HG02884 (cell line): ENCODE results near the gene F11.
"Not testable (repeated sequence)": the region's sequence is repeated elsewhere in the genome, so short reads cannot be mapped to it uniquely, and the experiment has no call there.

Source experiments
- ATAC-seq: cut with Tn5 transposase; IDR thresholded peaks from one replicate; pipeline ENCODE4 v1.9.1; 2021; ENCODE audit warnings: mild to moderate bottlenecking, moderate library complexity; ENCODE audit not compliant: unreplicated experiment

Gene F11

DNA sequence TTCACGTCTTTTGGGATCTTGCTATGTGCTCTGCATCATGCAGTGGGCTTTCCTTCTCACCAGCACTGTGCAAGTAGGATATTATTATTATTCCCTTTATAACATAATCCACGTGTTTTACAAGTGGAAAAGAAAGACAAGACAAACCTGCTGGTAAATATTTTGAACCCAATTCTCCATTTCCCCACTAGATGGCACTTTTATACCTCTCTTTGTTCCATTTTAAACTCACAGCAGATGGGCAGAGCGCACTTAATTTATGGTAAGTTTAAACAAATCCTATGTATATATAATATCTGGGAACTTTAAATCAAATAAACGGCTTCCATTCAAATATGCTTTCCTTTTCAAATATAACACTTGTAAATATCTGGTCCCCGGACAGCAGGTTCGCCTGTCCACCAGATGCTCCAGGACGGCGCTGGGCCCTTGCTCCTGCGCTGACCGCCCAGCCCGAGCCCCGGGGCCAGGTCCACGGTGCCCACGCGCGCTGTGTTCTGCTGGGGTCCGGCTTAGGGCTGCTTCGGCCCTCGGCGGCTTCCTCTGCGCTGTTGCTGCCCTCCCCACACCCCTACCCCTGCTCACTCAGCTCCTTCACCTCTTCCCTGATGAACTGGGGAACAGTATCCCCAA lies 31.1 kb downstream of the F11 start:
- ATAC-seq, result no peak

- ATAC-seq, result no peak
These were observed 32.1 kb downstream of the F11 start for GRCh38 chr4:186298031-186298647.

DNA sequence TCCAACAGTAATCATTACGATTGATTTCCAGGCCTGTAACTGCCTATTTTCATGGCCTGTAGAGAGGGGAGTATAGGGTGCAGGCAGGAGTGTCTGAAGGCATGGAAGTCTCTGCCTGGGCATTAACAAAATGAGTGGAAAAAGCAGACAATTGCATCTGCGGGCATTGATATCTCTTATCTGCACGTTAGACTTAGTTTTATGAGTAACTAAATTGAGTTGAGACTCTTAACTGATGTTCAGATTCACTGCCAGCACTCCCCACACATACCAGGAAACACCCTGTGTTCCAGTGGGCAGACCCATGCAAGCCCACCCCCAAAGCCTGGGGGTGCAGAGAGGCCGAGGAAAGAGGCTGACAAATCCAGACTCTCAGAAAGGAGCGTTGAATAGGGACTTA lies 33.3 kb downstream of the F11 start:
- ATAC-seq, result no peak

DNA sequence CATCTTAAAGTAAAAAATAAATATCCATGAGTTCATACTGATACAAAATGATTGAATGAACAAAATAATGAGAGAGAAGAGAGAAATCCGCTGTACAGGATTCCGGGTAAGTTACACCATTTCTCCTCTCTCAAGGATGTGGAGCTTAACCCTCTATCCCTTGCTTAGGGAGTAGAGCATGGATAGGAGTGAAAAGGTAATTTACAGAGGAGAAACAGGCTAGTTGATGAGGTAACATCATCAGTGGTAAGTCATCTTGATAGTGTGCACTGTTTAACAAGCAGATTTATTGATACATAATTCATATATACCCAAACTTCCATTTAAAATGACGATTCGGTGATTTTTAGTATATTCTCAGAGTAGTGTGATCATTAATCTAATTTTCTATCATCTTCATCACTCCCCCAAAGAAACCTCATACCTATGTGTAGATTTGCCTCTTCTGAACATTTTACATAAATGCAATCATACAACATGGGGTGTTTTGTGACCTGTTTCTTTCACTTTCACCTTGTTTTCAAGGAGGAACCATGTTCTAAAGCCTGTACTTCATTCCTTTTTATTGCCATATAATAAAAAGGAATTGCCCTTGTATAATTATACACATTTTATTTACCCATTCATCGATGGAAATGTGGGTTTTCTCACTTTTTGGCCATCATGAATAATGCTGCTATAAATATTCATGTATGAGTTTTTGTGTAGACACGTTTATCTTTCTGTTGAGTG lies 34.8 kb downstream of the F11 start:
- ATAC-seq, result no peak

DNA sequence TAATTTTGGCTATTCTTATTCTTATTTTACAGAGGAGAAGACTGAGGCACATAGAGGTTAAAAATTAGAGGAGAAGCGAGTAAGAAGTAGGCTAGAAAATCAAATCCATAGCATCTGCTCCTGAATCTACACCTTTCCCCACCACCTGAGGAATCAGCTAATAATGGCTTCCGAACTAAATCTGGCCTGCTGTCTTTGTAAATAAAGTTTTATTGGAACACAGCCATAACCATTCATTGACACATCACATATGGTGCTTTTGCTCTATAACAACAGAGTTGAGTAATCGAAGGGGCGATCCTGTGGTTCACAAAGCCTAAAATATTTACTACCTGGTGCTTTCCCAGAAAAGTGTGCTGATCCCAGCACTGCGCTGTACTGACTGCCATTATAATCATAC lies 38.2 kb downstream of the F11 start:
- ATAC-seq, result no peak

GRCh38 chr4:186304866-186305505 lies 39.0 kb downstream of the F11 start:
- no peak for ATAC-seq

DNA sequence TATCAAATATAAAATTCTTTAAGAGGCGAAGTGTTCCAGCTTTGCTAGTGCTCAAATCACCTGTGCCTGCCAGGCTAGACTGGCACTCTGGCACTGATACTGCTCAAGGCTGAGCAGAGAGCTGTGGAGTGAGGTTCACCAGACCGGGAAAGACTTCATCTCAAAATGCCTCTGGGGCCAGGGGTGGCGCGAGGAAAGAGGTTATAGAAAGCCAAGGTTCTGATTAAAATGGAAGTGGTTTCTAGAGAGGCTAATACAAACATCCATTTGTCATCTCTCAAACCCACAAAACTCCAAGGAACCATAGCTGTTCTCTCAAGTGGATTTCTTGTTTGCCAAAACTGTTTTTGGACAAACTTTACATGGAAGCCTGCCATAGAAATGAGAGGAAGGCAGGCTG lies 41.5 kb downstream of the F11 start:
- no peak for ATAC-seq

DNA sequence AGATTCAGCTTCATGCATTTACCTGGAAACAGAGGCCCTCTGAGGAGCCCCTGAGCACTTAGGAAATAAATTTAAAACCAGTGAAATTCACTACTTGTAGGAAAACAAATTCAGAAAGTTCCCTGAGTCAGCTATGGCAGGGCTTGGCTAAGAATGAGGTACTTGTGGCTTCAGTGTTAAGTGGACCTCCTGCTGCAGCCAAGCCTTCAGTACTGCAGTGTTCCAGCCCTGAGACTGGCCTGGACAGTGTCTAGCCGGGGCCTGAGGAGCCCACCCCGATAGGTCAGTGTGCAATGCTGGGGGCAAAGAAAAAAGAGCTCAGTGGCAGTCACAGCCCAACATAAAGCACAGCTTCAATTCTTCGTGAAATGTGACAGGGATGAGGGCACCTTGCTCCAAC lies 41.9 kb downstream of the F11 start:
- ATAC-seq, result no peak

- ATAC-seq, result no peak
These were observed 52.5 kb downstream of the F11 start for GRCh38 chr4:186318481-186318880.

DNA sequence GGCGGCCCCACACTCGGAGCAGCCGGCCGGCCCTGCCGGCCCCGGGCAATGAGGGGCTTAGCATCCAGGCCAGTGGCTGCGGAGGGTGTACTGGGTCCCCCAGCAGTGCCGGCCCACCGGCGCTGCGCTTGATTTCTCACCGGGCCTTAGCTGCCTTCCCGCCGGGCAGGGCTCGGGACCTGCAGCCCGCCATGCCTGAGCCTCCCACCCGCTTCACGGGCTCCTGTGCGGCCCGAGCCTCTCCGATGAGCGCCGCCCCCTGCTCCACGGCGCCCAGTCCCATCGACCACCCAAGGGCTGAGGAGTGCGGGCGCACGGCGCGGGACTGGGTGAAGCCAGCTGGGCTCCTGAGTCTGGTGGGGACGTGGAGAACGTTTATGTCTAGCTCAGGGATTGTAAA lies 58.7 kb downstream of the F11 start:
- ATAC-seq, result not testable (repeated sequence)

DNA sequence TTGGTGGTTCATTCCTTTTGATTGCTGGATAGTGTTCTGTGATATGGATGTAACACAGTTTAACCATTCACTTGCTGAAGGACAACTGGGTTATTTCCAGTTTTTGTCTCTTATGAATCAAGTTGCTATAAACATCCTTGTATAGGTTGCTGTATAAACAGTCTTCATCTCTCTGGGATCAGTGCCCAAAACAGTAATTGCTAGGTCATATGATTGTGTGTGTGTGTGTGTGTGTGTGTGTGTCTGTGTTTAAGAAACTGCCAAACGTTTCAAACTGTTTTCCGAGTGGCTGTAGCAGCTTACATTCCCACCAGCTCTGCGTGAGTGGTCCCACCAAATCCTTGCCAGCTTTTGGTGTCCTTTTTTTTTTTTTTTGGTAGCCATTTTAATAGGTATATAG lies 60.4 kb downstream of the F11 start:
- ATAC-seq, result no peak

DNA sequence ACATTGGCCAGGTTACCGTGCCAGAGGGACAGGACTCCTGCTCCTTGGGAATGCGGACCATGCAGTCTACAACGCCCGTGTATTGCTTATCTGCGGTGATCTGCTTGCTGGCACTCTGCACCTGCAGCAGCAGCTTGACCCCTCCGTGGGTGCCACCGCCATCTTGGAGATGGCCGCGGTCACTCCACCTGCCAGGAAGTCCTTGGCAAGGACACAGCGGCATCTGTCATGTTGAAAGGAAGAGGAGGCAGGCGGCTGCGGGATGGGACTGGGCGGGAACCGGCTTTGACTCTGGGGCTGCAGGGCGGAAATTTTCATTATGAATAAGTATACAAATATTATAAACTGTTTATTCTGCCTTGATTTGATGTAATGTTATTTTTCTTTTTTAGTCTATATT lies 63.4 kb downstream of the F11 start:
- no peak for ATAC-seq

GRCh38 chr4:186330368-186330767 lies 64.4 kb downstream of the F11 start:
- no peak for ATAC-seq

- ATAC-seq, result no peak
These were observed 69.8 kb downstream of the F11 start for GRCh38 chr4:186335793-186336192.
